ENCODE results near the gene NTRK2. TPM values are rescaled to one million over a fixed set of nuclear protein-coding genes. Genes with fewer than 3 reads are reported as not detected.
"Not testable (repeated sequence)": the region's sequence is repeated elsewhere in the genome, so short reads cannot be mapped to it uniquely, and the experiment has no call there.

NTRK2 gene
- total and polyA plus RNA-seq, 8 donors: 6.0 to 31.4 (median 14.5) TPM

- WGBS, 2 donors: 67 to 76% methylated on average over 1 of the region's 1 CpG
- Histone ChIP-seq H3K27me3 (no peaks in the 10 kb centered on the region), H3K27ac (no peak overlapping the region), H3K9me3 (no peaks in the 10 kb centered on the region), H3K4me3 (no peak overlapping the region), H3K36me3 (no peaks in the 10 kb centered on the region), H3K4me1 (no peaks in the 10 kb centered on the region)
- ATAC-seq (no peak), FAIRE-seq (no peak), DNase-seq (no peak)
- no peak for TF ChIP-seq CTCF (IDR thresholded peaks at IDR 0.05)
- intact Hi-C loops (cut with DNase I): no loop called here
Measured at GRCh38 chr9:84891924-84892323, 222.4 kb downstream of the NTRK2 start.

GRCh38 chr9:84893419-84894128 lies 224.0 kb downstream of the NTRK2 start:
- intact Hi-C loops (cut with DNase I): no loop called here
- no peak overlapping the region for H3K4me3 ChIP-seq

GRCh38 chr9:84894859-84895258 lies 225.3 kb downstream of the NTRK2 start:
- no peaks in the 10 kb centered on the region for H3K36me3 ChIP-seq
- no peaks in the 10 kb centered on the region for H3K4me1 ChIP-seq
- DNase-seq (no peak), FAIRE-seq (no peak), ATAC-seq (no peak)
- TF ChIP-seq CTCF (IDR thresholded peaks at IDR 0.05): no peak
- intact Hi-C loops (cut with DNase I): no loop called here
- no peak overlapping the region for H3K27ac ChIP-seq
- no peak overlapping the region for H3K4me3 ChIP-seq
- H3K9me3 ChIP-seq: no peaks in the 10 kb centered on the region
- H3K27me3 ChIP-seq: no peaks in the 10 kb centered on the region
- WGBS, 2 donors: 74 to 76% methylated on average over 2 of the region's 2 CpGs

More at GRCh38 chr9:84893419-84894128, 224.0 kb downstream of the NTRK2 start:
- FAIRE-seq (no peak), DNase-seq (no peak), ATAC-seq (no peak)
- no peaks in the 10 kb centered on the region for H3K4me1 ChIP-seq
- no peaks in the 10 kb centered on the region for H3K27me3 ChIP-seq
- no peak for TF ChIP-seq CTCF (IDR thresholded peaks at IDR 0.05)
- 70 to 75% methylated on average over 13 of the region's 13 CpGs for WGBS, 2 donors
- no peaks in the 10 kb centered on the region for H3K36me3 ChIP-seq
- H3K9me3 ChIP-seq: no peaks in the 10 kb centered on the region
- no peak overlapping the region for H3K27ac ChIP-seq

- H3K9me3 ChIP-seq: no peaks in the 10 kb centered on the region
- H3K4me1 ChIP-seq: no peaks in the 10 kb centered on the region
- 76 to 84% methylated on average over 7 of the region's 7 CpGs for WGBS, 2 donors
- no peak for ATAC-seq
- no peak overlapping the region for H3K27ac ChIP-seq
- no peak for FAIRE-seq
- H3K4me3 ChIP-seq: no peak overlapping the region
- H3K36me3 ChIP-seq: no peaks in the 10 kb centered on the region
- DNase-seq: no peak
- intact Hi-C loops (cut with DNase I): no loop called here
- no peaks in the 10 kb centered on the region for H3K27me3 ChIP-seq
- TF ChIP-seq CTCF (IDR thresholded peaks at IDR 0.05): no peak
Measured at GRCh38 chr9:84897362-84898094, 228.0 kb downstream of the NTRK2 start.

GRCh38 chr9:84898188-84898587 lies 228.7 kb downstream of the NTRK2 start:
- H3K4me3 ChIP-seq: no peak overlapping the region
- DNase-seq (no peak), ATAC-seq (no peak), FAIRE-seq (no peak)
- H3K36me3 ChIP-seq: no peaks in the 10 kb centered on the region
- H3K27me3 ChIP-seq: no peaks in the 10 kb centered on the region
- 27 to 54% methylated on average over 2 of the region's 2 CpGs for WGBS, 2 donors
- no peaks in the 10 kb centered on the region for H3K9me3 ChIP-seq
- no peaks in the 10 kb centered on the region for H3K4me1 ChIP-seq
- TF ChIP-seq CTCF (IDR thresholded peaks at IDR 0.05): no peak
- intact Hi-C loops (cut with DNase I): no loop called here
- no peak overlapping the region for H3K27ac ChIP-seq

GRCh38 chr9:84898618-84899017 lies 229.1 kb downstream of the NTRK2 start:
- WGBS, 2 donors: 58 to 74% methylated on average over 6 of the region's 6 CpGs
- H3K4me3 ChIP-seq; H3K9me3 ChIP-seq; H3K27ac ChIP-seq; intact Hi-C loops (cut with DNase I); FAIRE-seq; H3K4me1 ChIP-seq; H3K27me3 ChIP-seq; DNase-seq; ATAC-seq; H3K36me3 ChIP-seq: not testable (repeated sequence)

Data from pancreas (tissue), 10 donors.